Suppressor macrophage (primary cell): ENCODE measurements around the gene LAMP1.
A peak's percentile ranks its signal among the peaks of the same experiment; 100 is the strongest.
"Not testable (repeated sequence)": the region's sequence is repeated elsewhere in the genome, so short reads cannot be mapped to it uniquely, and the experiment has no call there.

ENCODE experiments used
- DNase-seq, 4 experiments: peaks; one replicate each; pipeline ENCODE4 v3.0.0-alpha.2; 2020 to 2022

Gene LAMP1

GRCh38 chr13:113297370-113298042 is 467 bp downstream of the LAMP1 start:
- peak; percentile 56 to 69 (median 64) for DNase-seq

- DNase-seq, result peak; percentile 27 to 59 (median 46)
These were observed 1.3 kb downstream of the LAMP1 start for GRCh38 chr13:113298043-113298945.

GRCh38 chr13:113299951-113300350 is 2.9 kb downstream of the LAMP1 start:
- DNase-seq, result peak; percentile 76 to 94 (median 86)

GRCh38 chr13:113302986-113303385 is 5.9 kb downstream of the LAMP1 start:
- peak in 3 of 4 experiments; percentile 30 to 55 (median 46) for DNase-seq

- no peak for DNase-seq
These were observed 7.1 kb downstream of the LAMP1 start for GRCh38 chr13:113304121-113304520.

- peak in 1 of 4 experiments; percentile 14 for DNase-seq
These were observed 8.2 kb downstream of the LAMP1 start for GRCh38 chr13:113305208-113305607.

- no peak for DNase-seq
These were observed 10.5 kb downstream of the LAMP1 start for GRCh38 chr13:113307491-113307890.

- no peak for DNase-seq
These were observed 12.4 kb downstream of the LAMP1 start for GRCh38 chr13:113309473-113309872.

- DNase-seq, result not testable (repeated sequence)
These were observed 17.1 kb downstream of the LAMP1 start for GRCh38 chr13:113314112-113314511.

GRCh38 chr13:113314895-113315470 is 17.9 kb downstream of the LAMP1 start:
- peak in 3 of 4 experiments; percentile 18 to 28 (median 23) for DNase-seq

GRCh38 chr13:113315992-113316391 is 19.0 kb downstream of the LAMP1 start:
- DNase-seq, result no peak

- DNase-seq, result no peak
These were observed 20.0 kb downstream of the LAMP1 start for GRCh38 chr13:113317031-113317430.

- DNase-seq, result no peak
These were observed 21.9 kb downstream of the LAMP1 start for GRCh38 chr13:113318956-113319355.

- DNase-seq, result no peak
These were observed 22.3 kb downstream of the LAMP1 start for GRCh38 chr13:113319371-113319770.

GRCh38 chr13:113320226-113320875 is 23.3 kb downstream of the LAMP1 start:
- no peak for DNase-seq

GRCh38 chr13:113321546-113321945 is 24.5 kb downstream of the LAMP1 start:
- DNase-seq, result no peak

- no peak for DNase-seq
These were observed 25.0 kb downstream of the LAMP1 start for GRCh38 chr13:113322043-113322461.

GRCh38 chr13:113322890-113323651 is 26.0 kb downstream of the LAMP1 start:
- DNase-seq, result no peak

GRCh38 chr13:113323869-113324268 is 26.8 kb downstream of the LAMP1 start:
- no peak for DNase-seq

GRCh38 chr13:113324398-113324797 is 27.4 kb downstream of the LAMP1 start:
- DNase-seq, result no peak

- no peak for DNase-seq
These were observed 28.7 kb downstream of the LAMP1 start for GRCh38 chr13:113325779-113326178.

- DNase-seq, result no peak
These were observed 30.3 kb downstream of the LAMP1 start for GRCh38 chr13:113327391-113327765.
